ACC112 (cell line): ENCODE measurements around the gene CDADC1.

Experiments
- H2AFZ ChIP-seq: fragments of 200-600 bp; sonication (generic); one replicate; pipeline ENCODE4 v1.6.0; 2017; ENCODE audit warnings: antibody characterized with exemption, low read length; ENCODE audit not compliant: unreplicated experiment
- H3K27ac ChIP-seq: fragments of 200-600 bp; sonication (generic); 2 replicates; pipeline ENCODE4 v1.5.1; 2014; ENCODE audit warnings: low read depth, mild to moderate bottlenecking, antibody characterized with exemption, low read length, moderate library complexity
- H3K27me3 ChIP-seq: fragments of 200-600 bp; sonication (generic); 2 replicates; pipeline ENCODE4 v1.6.1; 2014; ENCODE audit warnings: mild to moderate bottlenecking, antibody characterized with exemption, low read length, moderate library complexity, mixed read lengths; ENCODE audit not compliant: insufficient read depth
- H3K36me3 ChIP-seq: fragments of 200-600 bp; sonication (generic); 2 replicates; pipeline ENCODE4 v1.6.1; 2016; ENCODE audit warnings: mild to moderate bottlenecking, antibody characterized with exemption, low read length, moderate library complexity, mixed read lengths; ENCODE audit not compliant: insufficient read depth
- H3K4me1 ChIP-seq: fragments of 200-600 bp; sonication (generic); one replicate; pipeline ENCODE4 v1.6.1; 2016; ENCODE audit warnings: low read length, mixed read lengths; ENCODE audit not compliant: insufficient read depth, unreplicated experiment, control insufficient read depth
- H3K4me3 ChIP-seq: fragments of 200-600 bp; sonication (generic); 2 replicates; pipeline ENCODE4 v1.5.1; 2014; ENCODE audit warnings: mild to moderate bottlenecking, low read depth, low read length
- H3K79me2 ChIP-seq: fragments of 200-600 bp; sonication (generic); one replicate; pipeline ENCODE4 v1.6.0; 2016; ENCODE audit warnings: low read length; ENCODE audit not compliant: control insufficient read depth, unreplicated experiment, insufficient read depth

Gene CDADC1

GRCh38 chr13:49240017-49240416, 7.7 kb upstream of the CDADC1 start:
- H3K4me1 ChIP-seq = no peaks in the 10 kb centered on the region
- no peak overlapping the region for H3K27ac ChIP-seq
- no peaks in the 10 kb centered on the region for H3K36me3 ChIP-seq
- H2AFZ ChIP-seq = no peak overlapping the region
- no peaks in the 10 kb centered on the region for H3K27me3 ChIP-seq
- H3K79me2 ChIP-seq = no peaks in the 10 kb centered on the region
- no peak overlapping the region for H3K4me3 ChIP-seq

- Histone ChIP-seq H3K4me1 (no peaks in the 10 kb centered on the region), H3K27me3 (no peaks in the 10 kb centered on the region), H3K4me3 (no peak overlapping the region), H3K27ac (no peak overlapping the region), H3K79me2 (no peaks in the 10 kb centered on the region), H2AFZ (no peak overlapping the region), H3K36me3 (no peaks in the 10 kb centered on the region)
Measured at GRCh38 chr13:49241296-49241695, 6.4 kb upstream of the CDADC1 start.

- Histone ChIP-seq H3K4me1 (peaks cover 5% of the 10 kb centered on the region), H3K36me3 (no peaks in the 10 kb centered on the region), H2AFZ (no peak overlapping the region), H3K79me2 (peaks cover 6% of the 10 kb centered on the region), H3K27ac (no peak overlapping the region), H3K4me3 (no peak overlapping the region), H3K27me3 (no peaks in the 10 kb centered on the region)
Measured at GRCh38 chr13:49245101-49245500, 2.6 kb upstream of the CDADC1 start.

- Histone ChIP-seq H3K27me3 (no peaks in the 10 kb centered on the region), H3K79me2 (peaks cover 10% of the 10 kb centered on the region), H3K36me3 (no peaks in the 10 kb centered on the region), H3K4me1 (peaks cover 5% of the 10 kb centered on the region), H3K27ac (peak overlapping the region; percentile 62), H3K4me3 (peak overlapping the region; percentile 87), H2AFZ (peak overlapping the region; percentile 84)
Measured at GRCh38 chr13:49246850-49247642, 679 bp upstream of the CDADC1 start.

GRCh38 chr13:49248622-49249002, 887 bp downstream of the CDADC1 start:
- Histone ChIP-seq H3K36me3 (no peaks in the 10 kb centered on the region), H3K79me2 (peaks cover 15% of the 10 kb centered on the region), H2AFZ (peak overlapping the region; percentile 73), H3K27me3 (no peaks in the 10 kb centered on the region), H3K27ac (peak overlapping the region; percentile 62), H3K4me3 (peak overlapping the region; percentile 87), H3K4me1 (peaks cover 5% of the 10 kb centered on the region)

GRCh38 chr13:49251326-49251725, 3.6 kb downstream of the CDADC1 start:
- peaks cover 8% of the 10 kb centered on the region for H3K4me1 ChIP-seq
- no peaks in the 10 kb centered on the region for H3K27me3 ChIP-seq
- no peak overlapping the region for H3K4me3 ChIP-seq
- H3K79me2 ChIP-seq = peaks cover 15% of the 10 kb centered on the region
- H2AFZ ChIP-seq = no peak overlapping the region
- no peak overlapping the region for H3K27ac ChIP-seq
- peaks cover 6% of the 10 kb centered on the region; the same call in 1 of the 2 replicates for H3K36me3 ChIP-seq

- H3K4me1 ChIP-seq = peaks cover 22% of the 10 kb centered on the region
- no peak overlapping the region for H2AFZ ChIP-seq
- peaks cover 15% of the 10 kb centered on the region for H3K79me2 ChIP-seq
- no peak overlapping the region for H3K27ac ChIP-seq
- no peaks in the 10 kb centered on the region for H3K27me3 ChIP-seq
- peaks cover 6% of the 10 kb centered on the region; the same call in 1 of the 2 replicates for H3K36me3 ChIP-seq
- H3K4me3 ChIP-seq = no peak overlapping the region
Measured at GRCh38 chr13:49253310-49253709, 5.6 kb downstream of the CDADC1 start.

- H3K4me1 ChIP-seq = peaks cover 19% of the 10 kb centered on the region
- no peaks in the 10 kb centered on the region for H3K27me3 ChIP-seq
- peaks cover 6% of the 10 kb centered on the region; the same call in 1 of the 2 replicates for H3K36me3 ChIP-seq
- H3K79me2 ChIP-seq = peaks cover 14% of the 10 kb centered on the region
- no peak overlapping the region for H3K4me3 ChIP-seq
- no peak overlapping the region for H2AFZ ChIP-seq
- H3K27ac ChIP-seq = no peak overlapping the region
Measured at GRCh38 chr13:49254007-49254406, 6.3 kb downstream of the CDADC1 start.

- peak overlapping the region; percentile 62 for H3K27ac ChIP-seq
- no peaks in the 10 kb centered on the region for H3K27me3 ChIP-seq
- H3K79me2 ChIP-seq = peaks cover 7% of the 10 kb centered on the region
- peaks cover 20% of the 10 kb centered on the region for H3K36me3 ChIP-seq
- peak overlapping the region; percentile 30 for H2AFZ ChIP-seq
- peak overlapping the region; percentile 1; the same call in 1 of the 2 replicates for H3K4me3 ChIP-seq
- H3K4me1 ChIP-seq = peaks cover 16% of the 10 kb centered on the region
Measured at GRCh38 chr13:49256841-49257240, 9.1 kb downstream of the CDADC1 start.

- peaks cover 2% of the 10 kb centered on the region for H3K79me2 ChIP-seq
- H3K27ac ChIP-seq = peak overlapping the region; percentile 49
- H3K27me3 ChIP-seq = no peaks in the 10 kb centered on the region
- H3K4me1 ChIP-seq = peaks cover 16% of the 10 kb centered on the region
- H2AFZ ChIP-seq = peak overlapping the region; percentile 61
- peaks cover 20% of the 10 kb centered on the region for H3K36me3 ChIP-seq
- H3K4me3 ChIP-seq = peak overlapping the region; percentile 76
Measured at GRCh38 chr13:49258089-49258796, 10.5 kb downstream of the CDADC1 start.
